RPMI8226 (cell line): Measurements from ENCODE around the gene PANK2.
"Not testable (repeated sequence)": the region's sequence is repeated elsewhere in the genome, so short reads cannot be mapped to it uniquely, and the experiment has no call there.

Experiments used
- DNase-seq: peaks from one replicate; pipeline ENCODE4 v3.0.0-alpha.2; 2015

Gene PANK2

DNA sequence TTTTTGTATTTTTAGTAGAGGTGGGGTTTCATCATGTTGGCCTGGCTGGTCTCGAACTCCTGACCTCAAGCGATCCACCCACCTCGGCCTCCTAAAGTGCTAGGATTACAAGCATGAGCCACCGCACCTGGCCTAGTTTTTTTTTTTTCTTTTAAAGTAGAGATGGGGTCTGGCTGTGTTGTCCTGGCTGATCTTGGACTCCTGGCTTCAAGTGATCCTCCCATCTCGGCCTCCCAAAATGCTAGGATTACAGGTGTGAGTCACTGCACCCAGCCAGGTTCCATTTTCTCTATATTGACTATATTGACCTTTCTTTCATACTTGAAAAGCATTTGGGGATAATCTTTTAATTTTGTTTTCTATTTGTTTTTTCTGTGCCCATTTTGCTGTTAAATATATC lies 13.3 kb downstream of the PANK2 start:
- no peak for DNase-seq

DNA sequence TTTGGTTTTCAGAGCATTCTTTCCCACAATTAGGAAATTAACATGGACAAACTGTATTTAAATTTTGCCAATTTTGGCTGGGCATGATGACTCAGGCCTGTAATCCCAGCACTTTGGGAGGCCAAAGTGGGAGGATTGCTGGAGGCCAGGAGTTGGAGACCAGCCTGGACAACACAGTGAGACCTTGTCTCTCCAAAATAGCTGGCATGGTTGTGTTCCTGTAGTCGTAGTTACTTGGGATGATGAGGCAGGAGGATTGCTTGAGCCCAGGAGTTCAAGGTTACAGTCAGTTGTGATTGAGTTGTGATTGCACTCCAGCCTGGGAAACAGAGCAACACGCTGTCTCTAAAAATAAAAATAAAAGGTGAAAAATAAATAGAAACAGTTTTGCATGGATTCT lies 15.0 kb downstream of the PANK2 start:
- DNase-seq, result no peak

DNA sequence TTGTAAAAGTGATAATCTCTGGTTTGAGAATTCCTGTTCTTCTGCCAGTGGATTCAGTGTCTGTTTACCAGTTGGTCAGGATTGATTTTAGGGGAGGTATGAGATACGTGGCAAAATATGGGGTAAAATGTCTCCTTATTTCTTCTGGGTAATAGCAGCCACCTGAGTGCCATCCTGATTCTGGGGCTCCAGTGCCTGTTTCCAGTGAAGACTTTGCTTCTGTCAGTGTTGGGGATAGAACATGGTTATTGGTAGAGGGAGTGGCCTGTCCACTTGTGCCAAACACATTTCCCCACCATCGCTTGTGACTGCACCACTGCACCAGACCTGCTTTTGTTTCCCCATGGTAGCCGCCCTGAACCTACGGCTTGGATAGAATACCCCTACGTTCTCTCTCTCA lies 15.7 kb downstream of the PANK2 start:
- no peak for DNase-seq

DNA sequence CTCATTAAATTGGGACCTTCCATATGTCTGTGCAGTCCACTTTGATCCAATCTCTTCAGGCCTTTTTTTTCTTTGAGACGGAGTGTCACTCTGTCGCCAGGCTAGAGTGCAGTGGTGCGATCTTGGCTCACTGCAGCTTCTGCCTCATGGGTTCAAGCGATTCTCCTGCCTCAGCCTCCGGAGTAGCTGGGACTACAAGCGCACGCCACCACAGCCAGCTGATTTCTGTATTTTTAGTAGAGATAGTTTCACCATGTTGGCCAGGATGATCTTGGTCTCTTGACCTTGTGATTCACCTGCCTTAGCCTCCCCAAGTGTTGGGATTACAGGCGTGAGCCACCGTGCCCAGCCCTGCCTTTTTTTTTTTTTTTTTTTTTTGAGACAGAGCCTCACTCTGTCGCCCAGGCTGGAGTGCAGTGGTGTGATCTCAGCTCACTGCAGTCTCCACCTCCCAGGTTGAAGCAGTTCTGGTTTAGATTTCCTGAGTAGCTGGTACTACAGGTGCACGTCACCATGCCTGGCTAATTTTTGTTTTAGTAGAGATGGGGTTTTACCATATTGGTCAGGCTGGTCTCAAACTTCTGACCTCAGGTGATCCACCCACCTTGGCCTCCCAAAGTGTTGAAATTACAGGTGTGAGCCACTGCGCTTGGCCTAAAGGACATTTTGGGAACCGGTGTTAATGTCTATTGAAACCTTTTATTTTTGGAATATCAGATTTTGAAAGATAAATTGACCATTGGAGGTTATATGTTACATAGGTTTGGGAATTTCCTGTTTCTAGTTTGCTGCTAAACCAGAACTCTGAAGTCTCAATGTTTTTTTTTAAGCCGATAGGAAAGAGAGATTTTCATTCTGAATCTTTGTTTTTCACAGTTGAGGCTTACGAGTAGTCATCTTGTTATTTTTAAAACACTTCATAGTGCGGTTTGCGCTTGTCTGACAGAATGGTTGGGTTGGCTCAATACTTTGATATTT lies 17.8 kb downstream of the PANK2 start:
- DNase-seq, result not testable (repeated sequence)

DNA sequence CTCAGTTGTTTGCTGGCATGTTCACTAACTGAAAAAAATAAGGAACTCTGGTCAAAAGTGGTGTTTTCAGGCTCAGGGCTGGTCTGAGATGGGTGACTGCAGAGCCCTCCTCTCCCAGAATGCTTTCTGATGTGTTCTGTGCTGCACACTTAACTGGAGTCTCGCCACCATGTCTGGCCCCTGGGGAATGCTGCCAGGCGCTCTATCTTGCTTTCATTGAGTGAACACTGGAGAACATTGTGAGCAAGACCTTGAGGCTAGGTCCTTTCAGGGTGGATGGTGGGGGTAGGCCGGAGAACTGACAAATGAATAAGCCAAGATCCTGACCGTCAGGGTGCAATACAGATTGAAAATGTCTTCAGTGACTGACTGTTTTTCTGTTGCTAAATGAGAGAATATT lies 19.5 kb downstream of the PANK2 start:
- no peak for DNase-seq

DNA sequence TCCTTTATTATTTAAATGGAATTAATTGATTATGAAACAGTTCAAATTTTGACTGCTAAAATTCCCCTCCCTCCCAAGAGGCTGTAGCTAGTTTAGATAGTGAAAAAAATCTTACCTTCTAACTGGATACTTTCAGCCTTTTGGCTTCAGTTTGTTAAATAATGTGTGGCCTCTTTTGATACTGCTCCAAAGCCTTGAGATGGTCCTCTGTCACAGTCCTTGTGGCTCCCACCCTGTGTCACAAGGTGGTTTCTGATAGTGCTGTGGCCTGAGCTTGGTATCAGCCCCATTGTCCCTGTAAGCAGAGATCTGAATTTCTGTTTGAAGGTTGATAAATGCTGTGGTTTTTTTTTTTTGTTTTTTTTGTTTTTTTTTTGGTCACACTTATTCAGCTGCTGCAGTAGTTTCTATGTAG lies 20.8 kb downstream of the PANK2 start:
- no peak for DNase-seq

DNA sequence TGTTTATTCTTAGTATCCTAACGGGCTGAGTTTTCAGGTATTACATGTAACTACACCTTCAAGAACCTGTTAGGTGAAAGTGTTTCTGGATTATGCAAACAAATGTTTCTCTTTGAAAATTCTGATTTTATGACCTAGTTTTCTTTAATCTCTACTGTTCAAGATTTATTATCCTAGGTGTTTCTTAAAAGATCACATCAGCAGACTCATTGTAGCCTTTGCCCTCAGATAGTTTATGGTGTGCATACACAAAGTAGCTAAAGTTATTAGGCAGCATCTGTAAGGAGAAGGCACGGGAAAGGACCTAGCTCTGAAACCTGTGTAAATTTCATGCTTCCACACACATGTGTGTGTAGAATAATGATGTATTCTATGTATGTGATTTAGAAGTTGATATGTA lies 21.7 kb downstream of the PANK2 start:
- no peak for DNase-seq

DNA sequence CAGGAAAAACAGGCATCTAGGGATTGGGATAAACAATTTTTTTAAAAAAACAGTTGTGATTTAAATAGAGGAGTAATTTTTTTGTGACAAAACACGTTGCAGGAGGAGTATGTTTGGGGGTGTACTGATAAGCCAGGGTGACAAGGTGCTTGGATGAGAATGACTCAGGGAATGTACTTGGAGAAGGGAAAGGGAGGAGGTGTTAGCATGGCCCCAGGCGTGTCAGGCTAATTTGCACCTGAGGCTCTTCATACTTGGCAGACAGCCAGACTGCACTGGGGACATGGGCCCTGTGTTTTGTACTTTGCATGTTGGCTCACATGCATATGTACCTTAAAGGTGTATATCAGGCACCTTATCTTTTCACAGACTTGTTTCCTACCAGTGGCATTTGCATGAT lies 22.8 kb downstream of the PANK2 start:
- DNase-seq, result peak; percentile 51

DNA sequence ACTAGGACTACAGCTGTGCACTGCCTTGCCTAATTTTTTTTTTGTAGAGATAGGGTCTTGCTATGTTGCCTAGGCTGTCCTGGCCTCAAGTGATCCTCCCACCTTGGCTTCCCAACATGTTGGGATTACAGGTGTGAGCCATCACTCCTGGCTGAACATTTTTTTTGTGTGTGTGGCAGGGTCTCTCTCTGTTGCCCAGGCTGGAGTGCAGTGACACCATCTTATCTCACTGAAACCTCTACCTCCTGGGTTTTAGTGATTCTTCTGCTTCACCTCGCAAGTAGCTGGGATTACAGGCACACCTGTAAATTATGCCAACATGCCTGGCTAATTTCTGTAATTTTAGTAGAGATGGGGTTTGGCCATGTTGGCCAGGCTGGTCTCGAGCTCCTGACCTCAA lies 25.3 kb downstream of the PANK2 start:
- no peak for DNase-seq

DNA sequence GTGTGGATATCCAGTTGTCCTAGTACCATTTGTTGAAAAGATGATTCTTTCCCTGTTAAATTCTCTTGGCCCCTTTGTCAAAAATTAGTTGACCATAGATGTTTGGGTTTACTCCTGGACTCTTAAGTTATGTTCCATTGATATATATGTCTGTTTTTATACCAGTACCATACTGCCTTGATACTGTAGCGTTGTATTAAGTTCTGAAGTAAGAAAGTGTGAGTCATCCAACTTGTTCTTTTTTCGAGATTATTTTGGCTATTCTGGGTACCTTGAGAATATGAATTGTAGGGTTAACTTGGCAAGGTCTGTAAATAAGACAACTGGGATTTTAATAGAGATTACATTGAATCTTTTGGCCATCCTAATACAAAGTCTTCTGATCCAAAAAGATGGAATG lies 26.5 kb downstream of the PANK2 start:
- DNase-seq, result no peak

DNA sequence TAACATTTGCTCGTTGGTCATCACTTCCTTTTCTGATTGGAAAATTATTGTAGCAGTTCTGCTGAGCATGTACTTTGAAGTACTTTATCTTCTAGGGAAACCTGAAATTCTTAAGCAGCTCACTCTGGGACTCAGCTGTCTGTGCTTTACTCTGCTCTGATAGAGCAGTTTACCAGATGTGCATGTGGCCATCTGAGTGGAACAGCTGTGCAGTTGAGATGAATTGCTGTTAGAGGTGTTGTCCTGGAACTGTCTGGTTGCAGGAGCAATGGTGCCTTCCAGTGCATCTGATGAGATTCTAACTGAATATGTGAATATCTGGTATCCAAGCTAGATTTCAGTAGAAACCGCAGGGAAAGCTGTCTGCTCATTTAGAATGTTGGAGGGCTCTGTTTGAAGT lies 27.2 kb downstream of the PANK2 start:
- no peak for DNase-seq

DNA sequence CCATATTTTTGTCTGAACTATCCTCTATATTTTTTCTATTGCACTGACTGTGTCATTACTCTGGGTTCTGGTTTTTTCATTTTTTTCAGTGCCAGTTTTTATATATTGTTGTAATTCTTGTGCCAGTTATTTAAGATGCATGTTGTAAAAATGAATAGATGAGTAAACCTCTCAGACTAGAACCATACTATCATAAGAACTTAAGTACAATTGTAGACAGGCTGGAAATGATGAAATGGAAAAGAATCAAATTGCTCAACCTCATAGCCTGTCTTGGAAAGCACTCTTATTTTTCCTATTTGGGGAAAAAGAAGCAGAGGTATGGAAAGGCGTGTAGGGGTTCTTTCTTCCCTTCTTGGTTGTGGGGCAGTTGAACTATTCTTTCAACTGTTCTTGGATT lies 30.2 kb downstream of the PANK2 start:
- no peak for DNase-seq

DNA sequence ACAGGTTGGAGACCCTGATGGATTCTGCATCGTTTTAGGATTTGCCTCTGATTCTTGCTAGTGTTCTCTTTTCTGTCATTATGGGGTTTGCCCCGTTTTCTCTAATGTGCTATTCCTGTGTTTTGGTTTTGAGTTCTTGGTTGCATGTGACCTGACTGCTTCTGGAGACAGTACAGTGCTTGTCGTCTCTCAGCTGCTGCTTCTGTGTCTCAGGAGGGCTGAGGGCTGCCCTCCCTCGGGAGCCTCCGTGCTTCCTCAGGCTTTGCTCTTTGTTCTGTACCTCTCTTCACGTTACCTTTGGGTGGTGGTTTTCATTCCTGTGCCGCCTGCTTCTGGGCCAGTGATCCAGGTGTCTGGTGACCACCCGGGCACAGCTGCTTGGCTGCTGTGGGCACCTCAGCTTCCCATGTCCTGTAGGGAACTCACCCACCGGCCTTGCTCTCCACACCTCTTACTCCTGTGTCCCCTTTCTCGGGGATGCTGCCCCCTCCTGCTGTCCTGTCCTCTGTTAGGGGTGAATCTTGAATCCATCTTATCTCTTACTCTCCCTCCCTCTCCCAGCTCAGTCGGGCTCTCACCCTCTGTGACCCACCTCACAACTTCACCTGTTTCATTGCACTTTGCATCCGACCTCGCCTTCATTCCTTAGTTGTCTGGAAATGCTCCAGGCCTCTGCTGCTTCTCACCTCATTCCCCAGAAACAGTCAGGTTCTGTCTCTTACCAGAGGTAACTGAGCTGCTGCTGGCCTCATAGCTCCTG lies 33.2 kb downstream of the PANK2 start:
- no peak for DNase-seq

DNA sequence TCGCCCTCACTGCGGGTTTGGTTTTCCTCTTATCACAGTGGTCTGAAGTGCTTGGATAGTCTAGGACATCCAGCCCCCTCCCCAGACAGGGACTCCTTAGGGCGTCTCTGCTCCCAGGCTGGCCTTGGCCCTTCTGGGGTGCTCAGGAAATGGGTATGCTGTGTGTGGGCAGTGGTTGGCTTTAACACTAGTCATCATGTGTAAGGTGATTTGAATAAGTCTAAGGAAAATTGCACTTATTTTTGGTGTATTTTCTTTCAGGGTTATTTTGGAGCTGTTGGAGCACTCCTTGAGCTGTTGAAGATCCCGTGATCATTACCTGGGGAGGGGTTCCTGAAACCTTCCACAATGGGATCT lies 33.8 kb downstream of the PANK2 start:
- DNase-seq, result no peak

DNA sequence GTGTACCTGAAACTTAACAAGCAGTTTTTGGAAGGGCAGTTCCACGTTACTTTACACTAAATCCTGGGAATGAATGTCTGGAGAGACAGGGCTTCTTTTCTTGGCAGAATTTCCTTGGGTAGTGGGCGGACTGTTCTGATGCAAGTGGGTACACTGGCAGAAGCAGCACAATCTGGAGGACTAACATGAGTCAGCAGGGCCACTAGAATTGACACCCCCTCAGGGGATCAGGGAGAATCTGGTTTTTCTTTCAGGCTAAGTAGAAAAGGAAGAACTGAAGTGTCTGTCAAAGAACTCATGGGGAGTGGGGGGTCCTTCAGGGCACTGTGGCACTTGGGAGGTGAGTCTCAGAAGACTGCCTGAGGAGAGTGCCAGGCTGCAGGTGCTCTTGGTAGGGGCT lies 34.6 kb downstream of the PANK2 start:
- no peak for DNase-seq

DNA sequence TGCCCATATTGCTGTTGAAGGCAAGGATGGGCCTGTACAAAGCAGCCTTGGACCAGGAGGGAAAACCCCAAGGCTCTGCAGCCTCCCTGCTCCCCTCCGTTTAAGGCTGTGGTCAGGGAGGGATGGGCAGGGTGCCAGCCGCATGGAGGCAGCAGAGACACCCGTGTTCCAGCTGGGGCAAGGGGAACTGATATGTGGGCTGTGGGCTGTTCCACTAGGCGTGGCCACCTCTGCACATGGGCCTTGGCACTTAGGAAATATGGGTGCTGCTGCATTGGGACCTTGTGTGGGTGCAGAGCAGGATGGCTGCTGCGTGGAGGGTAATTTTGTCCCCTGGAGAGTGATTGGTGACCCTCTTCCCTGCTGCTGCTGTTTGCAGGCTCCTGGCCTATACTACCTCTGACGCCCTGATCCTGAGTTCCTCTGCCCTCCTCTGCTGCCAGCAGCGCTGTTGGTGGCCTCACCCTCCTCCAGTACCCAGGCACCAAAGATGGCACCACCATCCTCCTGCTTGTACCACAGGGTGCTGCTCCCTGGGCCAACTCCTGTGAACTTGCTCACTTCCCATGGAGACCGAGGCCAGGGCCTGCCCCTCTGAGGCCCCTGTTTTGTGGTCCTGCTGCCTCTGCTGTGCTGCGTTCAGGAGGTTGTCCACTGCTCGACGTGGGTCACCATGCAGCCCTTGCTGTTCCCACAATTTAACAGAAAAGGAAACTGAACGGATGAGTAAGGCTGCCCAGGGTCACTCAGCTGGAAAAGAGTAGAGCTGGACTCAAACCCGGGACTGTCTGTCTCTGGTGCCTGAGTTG lies 35.3 kb downstream of the PANK2 start:
- DNase-seq, result peak; percentile 47

DNA sequence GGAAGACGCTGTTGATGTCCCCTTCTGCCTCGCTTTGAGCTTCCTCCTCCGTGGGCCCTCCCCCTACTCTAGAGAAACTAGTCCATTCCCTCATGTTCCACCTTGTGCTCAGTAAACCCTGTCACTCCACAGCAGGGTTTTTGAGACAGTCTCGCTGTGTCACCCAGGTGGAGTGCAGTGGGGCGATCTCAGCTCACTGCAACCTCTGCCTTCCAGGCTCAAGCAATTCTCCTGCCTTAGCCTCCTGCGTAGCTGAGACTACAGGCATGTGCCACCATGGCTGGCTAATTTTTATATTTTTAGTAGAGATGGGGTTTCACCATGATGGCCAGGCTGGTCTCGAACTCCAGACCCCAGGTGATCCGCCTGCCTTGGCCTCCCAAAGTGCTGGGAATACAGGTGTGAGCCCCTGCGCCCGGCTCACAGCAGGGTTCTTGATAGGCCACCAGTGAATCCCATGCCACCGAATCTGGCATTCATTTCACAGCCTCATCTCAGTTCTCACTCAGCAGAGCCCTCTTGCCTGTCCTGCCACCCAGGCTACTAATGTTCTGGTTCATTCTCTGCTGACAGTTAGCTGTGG lies 36.0 kb downstream of the PANK2 start:
- no peak for DNase-seq

DNA sequence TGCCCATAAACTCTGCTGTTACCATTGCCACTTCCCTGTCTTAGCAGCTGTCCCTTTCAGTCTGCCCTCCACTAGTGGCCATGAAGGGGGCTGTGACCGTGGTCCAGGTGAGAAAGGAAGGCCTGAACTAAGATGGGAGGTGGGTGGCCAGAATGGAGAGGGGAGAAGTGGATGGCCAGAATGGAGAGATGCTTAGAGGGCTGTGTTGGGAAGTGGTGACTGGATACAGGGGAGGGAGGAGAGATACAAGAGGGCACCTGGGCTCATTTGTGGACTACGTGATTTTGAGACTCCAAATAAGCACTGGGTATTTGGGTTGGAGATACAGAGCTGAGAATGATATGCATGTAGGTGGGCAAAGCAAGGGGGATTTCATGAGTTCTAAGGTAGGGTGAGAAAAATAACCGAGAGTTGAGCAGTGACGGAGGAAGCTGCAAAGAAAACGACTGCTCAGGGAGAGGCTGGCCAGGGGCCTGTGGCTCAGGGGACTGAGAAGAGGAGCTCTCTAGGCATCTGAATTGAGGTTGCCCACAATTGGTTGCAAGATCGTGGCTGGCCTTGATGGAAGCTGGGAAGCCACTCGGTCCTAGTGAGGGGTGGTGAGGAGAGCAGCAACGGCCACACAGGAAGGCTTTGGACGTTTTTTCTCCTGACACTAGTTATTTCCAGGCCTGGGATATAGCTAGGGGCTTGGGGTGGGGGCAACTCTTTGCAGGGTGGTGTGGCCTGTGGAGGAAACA lies 36.9 kb downstream of the PANK2 start:
- DNase-seq, result no peak

DNA sequence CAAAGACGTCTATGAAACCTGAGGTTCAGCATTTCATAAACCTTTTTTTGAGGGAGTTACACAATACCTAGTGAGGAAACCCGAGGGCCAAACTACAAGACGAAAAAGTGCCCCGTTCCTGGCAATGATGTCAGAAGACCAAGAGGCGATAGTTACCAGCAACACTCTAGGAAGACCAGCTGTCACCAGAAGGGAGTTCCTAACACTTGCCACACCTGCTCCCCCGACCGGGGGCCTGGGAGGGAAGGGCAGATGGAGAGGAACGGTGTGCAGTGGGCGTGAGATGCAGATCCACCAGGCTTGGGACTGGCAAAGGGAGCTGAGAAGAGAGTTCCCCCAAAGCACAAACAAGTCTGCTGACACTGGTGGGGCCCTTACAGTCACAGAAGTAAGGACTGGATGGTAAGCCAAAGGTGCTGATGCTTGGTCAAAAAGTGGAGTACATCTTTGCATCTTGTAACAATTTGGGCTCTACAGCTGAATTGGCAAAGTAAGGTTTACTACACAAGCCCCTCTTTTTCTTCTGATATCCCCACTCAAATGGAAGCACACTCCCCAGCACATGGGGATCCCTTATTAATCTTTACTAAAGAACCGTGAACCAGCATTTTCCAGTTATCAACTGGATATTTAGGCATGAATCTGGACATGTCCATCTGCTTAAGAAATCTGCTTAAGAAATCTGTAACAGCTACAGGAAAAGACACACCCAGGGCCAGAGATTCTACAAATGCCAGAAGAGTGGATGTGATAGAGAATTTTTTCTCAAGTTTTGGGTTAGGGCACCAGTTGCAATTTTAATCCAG lies 38.5 kb downstream of the PANK2 start:
- DNase-seq, result no peak

DNA sequence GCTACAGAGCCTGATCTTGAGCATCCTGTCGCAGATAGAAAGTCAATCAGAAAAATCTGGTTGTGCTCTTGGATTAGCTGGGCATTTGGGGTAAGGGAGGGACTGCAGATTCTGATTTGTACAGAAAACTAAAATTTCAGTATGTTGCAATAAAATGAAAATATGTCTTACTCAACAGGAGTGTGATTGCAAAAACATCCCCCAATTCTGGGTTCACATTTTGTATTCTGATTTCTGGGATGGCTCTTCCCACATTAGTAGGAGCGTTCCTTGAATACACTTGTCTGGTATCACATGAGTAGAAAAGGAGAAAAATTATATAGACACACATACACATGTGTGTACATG lies 40.5 kb downstream of the PANK2 start:
- no peak for DNase-seq
